HG03135 (cell line): Measurements from ENCODE around the gene PPP1R12C.
"Not testable (repeated sequence)": the region's sequence is repeated elsewhere in the genome, so short reads cannot be mapped to it uniquely, and the experiment has no call there.

Experiments
- ATAC-seq: cut with Tn5 transposase; IDR thresholded peaks from one replicate; pipeline ENCODE4 v1.9.1; 2021; ENCODE audit warnings: mild to moderate bottlenecking, moderate library complexity; ENCODE audit not compliant: unreplicated experiment

PPP1R12C gene

GRCh38 chr19:55076321-55076720 is 41.1 kb downstream of the PPP1R12C start:
- ATAC-seq: no peak

GRCh38 chr19:55075371-55075998 is 42.0 kb downstream of the PPP1R12C start, which contains the start of gene EPS8L1:
Gene EPS8L1 (plus strand): TSS chr19:55075869. CDS start chr19:55076445, 576 bp downstream.
- no peak for ATAC-seq

- ATAC-seq: no peak
These were observed 45.5 kb downstream of the PPP1R12C start for GRCh38 chr19:55071913-55072312.

GRCh38 chr19:55071129-55071502 is 46.3 kb downstream of the PPP1R12C start:
- ATAC-seq: no peak

GRCh38 chr19:55070466-55071128 is 46.8 kb downstream of the PPP1R12C start:
- no peak for ATAC-seq

- ATAC-seq: no peak
These were observed 47.6 kb downstream of the PPP1R12C start for GRCh38 chr19:55069865-55070197.

- ATAC-seq: peak; percentile 48
These were observed 48.2 kb downstream of the PPP1R12C start for GRCh38 chr19:55068950-55069864.

GRCh38 chr19:55067869-55068268 is 49.6 kb downstream of the PPP1R12C start:
- no peak for ATAC-seq

GRCh38 chr19:55066107-55066709 is 51.2 kb downstream of the PPP1R12C start:
- no peak for ATAC-seq

- not testable (repeated sequence) for ATAC-seq
These were observed 51.9 kb downstream of the PPP1R12C start for GRCh38 chr19:55065516-55065915.

GRCh38 chr19:55063492-55063843 is 54.0 kb downstream of the PPP1R12C start:
- no peak for ATAC-seq

GRCh38 chr19:55062735-55063491 is 54.5 kb downstream of the PPP1R12C start, which contains the start of gene RDH13:
Gene RDH13 (minus strand): TSS chr19:55063148. CDS start chr19:55063032, 116 bp downstream.
- ATAC-seq: peak; percentile 93

GRCh38 chr19:55060287-55060686 is 57.1 kb downstream of the PPP1R12C start:
- ATAC-seq: not testable (repeated sequence)

GRCh38 chr19:55058781-55059610 is 58.4 kb downstream of the PPP1R12C start:
- no peak for ATAC-seq

- ATAC-seq: no peak
These were observed 60.6 kb downstream of the PPP1R12C start for GRCh38 chr19:55056827-55057226.

- ATAC-seq: no peak
These were observed 63.7 kb downstream of the PPP1R12C start for GRCh38 chr19:55053735-55054134.

- no peak for ATAC-seq
These were observed 66.5 kb downstream of the PPP1R12C start for GRCh38 chr19:55050749-55051532.

GRCh38 chr19:55048446-55048845 is 69.0 kb downstream of the PPP1R12C start:
- no peak for ATAC-seq

- ATAC-seq: no peak
These were observed 69.5 kb downstream of the PPP1R12C start for GRCh38 chr19:55047951-55048350.
